ENCODE measurements around the gene XPO1.
"Not testable (repeated sequence)": the region's sequence is repeated elsewhere in the genome, so short reads cannot be mapped to it uniquely, and the experiment has no call there.

Gene XPO1

GRCh38 chr2:61538200-61538919, at the start of gene XPO1:
Gene XPO1, minus strand, starts transcription at chr2:61538356. Its CDS starts 4,459 bp downstream, at chr2:61533897.
- in situ Hi-C loops (cut with MboI; ENCODE audit: low sequenced_read_pairs): no loop called here

DNA sequence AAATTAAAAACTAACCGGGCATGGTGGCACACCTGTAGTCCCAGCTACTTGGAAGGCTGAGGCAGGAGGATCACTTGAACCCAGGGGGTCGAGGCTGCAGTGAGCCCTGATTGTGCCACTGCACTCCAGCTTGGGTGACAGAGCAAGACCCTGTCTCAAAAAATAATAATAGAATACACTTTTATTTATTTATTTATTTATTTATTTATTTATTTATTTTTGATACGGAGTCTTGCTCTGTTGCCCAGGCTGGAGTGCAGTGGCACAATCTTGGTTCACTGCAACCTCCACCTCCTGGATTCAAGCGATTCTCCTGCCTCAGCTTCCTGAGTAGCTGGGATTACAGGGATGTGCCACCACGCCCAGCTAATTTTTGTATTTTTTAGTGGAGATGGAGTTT, 48.8 kb upstream of the XPO1 start:
- in situ Hi-C loops (cut with MboI; ENCODE audit: low sequenced_read_pairs): not testable (repeated sequence)

DNA sequence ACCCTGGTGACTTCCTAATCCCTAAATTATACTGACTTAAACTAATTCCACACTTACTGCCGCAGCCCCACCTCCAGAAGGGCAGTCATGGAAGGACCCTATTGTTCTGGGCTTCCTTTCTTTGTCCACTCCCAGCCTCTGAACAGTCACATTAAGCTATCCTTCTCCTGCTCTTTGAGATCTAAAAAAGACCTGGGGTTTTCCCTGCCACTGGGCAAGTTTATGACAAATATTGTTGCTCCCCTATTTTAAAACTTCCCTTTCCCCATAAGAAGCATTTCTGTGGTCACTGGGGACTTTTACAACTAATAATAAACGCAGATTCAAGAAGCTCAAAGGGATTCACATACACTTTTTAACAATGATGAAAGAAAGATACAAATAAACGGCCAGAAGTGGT, 47.2 kb upstream of the XPO1 start:
- in situ Hi-C loops (cut with MboI; ENCODE audit: low sequenced_read_pairs): no loop called here

- in situ Hi-C loops (cut with MboI; ENCODE audit: low sequenced_read_pairs): not testable (repeated sequence)
Observed at GRCh38 chr2:61584368-61584767, 46.2 kb upstream of the XPO1 start.

- in situ Hi-C loops (cut with MboI; ENCODE audit: low sequenced_read_pairs): no loop called here
Observed at GRCh38 chr2:61582165-61582564, 44.0 kb upstream of the XPO1 start.

DNA sequence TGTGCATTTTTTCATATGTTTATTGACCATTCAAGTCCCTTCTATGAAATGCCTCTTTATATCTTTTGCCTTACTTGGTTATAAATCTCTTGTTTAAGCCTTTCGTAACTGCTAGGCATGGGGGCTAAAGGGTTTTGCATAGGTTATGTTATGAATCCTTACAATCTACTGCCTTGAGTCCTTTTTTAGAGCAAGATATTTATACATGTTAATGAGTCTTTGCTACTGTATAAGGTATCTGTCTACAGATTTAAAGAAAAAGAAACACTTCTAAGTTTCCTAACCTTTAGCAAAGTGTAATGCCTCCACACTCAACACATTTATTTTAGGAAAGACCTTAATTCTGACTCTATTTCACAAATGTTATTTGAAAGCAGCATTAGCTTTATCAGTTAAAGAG, 43.6 kb upstream of the XPO1 start:
- in situ Hi-C loops (cut with MboI; ENCODE audit: low sequenced_read_pairs): no loop called here

- in situ Hi-C loops (cut with MboI; ENCODE audit: low sequenced_read_pairs): no loop called here
Observed at GRCh38 chr2:61575447-61575859, 37.3 kb upstream of the XPO1 start.

DNA sequence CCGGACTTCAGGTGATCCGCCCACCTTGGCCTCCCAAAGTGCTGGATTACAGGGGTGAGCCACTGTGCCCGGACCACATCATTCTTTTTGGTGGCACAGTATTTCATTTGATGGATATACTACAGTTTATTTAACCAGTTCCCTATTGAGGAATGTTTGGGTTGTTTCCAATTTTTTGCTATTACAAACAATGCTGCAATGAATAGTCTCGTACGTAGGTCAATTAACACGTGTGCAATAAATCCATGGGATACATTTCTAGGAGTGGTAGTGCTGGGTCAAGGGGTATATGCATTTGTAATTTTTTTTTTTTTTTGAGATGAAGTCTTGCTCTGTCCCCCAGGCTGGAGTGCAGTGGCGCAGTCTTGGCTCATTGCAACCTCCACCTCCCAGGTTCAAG, 28.4 kb upstream of the XPO1 start:
- in situ Hi-C loops (cut with MboI; ENCODE audit: low sequenced_read_pairs): no loop called here

DNA sequence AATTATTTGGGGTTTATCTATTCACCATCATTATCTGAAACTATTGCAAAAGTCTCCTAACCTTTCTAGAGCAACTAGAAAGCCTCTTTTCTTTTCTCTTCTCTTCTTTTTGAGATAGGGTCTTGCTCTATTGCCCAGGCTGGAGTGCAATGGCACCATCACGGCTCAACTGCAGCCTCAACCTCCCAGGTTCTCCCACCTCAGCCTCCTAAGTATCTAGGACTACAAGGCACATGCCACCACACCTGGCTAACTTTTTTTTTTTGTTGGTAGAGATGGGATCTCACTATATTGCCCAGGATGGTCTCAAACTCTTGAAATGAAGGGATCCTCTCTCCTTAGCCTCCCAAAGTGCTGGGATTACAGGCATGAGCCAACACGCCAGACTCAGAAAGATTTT, 24.5 kb upstream of the XPO1 start:
- in situ Hi-C loops (cut with MboI; ENCODE audit: low sequenced_read_pairs): no loop called here

GRCh38 chr2:61558160-61558559, 20.0 kb upstream of the XPO1 start:
- in situ Hi-C loops (cut with MboI; ENCODE audit: low sequenced_read_pairs): no loop called here

DNA sequence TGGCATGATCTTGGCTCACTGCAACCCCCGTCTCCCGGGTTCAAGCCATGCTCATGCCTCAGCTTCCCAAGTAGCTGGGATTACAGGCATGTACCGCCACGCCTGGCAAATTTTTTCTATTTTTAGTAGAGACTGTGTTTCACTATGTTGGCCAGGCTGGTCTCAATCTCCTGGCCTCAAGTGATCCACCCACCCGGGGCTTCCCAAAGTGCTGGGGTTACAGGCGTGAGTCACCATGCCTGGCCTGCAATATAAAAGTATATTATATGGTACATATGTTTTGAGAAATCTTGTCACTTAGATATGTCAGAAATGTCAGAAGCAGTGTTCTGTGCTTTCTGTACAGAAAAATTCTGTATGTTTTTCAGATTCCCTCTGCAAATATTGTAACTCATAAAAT, 19.2 kb upstream of the XPO1 start:
- in situ Hi-C loops (cut with MboI; ENCODE audit: low sequenced_read_pairs): no loop called here

GRCh38 chr2:61554604-61555003, 16.4 kb upstream of the XPO1 start:
- in situ Hi-C loops (cut with MboI; ENCODE audit: low sequenced_read_pairs): no loop called here

- in situ Hi-C loops (cut with MboI; ENCODE audit: low sequenced_read_pairs): no loop called here
Observed at GRCh38 chr2:61550375-61551209, 12.4 kb upstream of the XPO1 start.

GRCh38 chr2:61549546-61549945, 11.4 kb upstream of the XPO1 start:
- in situ Hi-C loops (cut with MboI; ENCODE audit: low sequenced_read_pairs): no loop called here

- in situ Hi-C loops (cut with MboI; ENCODE audit: low sequenced_read_pairs): no loop called here
Observed at GRCh38 chr2:61543062-61543461, 4.9 kb upstream of the XPO1 start.

- in situ Hi-C loops (cut with MboI; ENCODE audit: low sequenced_read_pairs): not testable (repeated sequence)
Observed at GRCh38 chr2:61540167-61540566, 2.0 kb upstream of the XPO1 start.

DNA sequence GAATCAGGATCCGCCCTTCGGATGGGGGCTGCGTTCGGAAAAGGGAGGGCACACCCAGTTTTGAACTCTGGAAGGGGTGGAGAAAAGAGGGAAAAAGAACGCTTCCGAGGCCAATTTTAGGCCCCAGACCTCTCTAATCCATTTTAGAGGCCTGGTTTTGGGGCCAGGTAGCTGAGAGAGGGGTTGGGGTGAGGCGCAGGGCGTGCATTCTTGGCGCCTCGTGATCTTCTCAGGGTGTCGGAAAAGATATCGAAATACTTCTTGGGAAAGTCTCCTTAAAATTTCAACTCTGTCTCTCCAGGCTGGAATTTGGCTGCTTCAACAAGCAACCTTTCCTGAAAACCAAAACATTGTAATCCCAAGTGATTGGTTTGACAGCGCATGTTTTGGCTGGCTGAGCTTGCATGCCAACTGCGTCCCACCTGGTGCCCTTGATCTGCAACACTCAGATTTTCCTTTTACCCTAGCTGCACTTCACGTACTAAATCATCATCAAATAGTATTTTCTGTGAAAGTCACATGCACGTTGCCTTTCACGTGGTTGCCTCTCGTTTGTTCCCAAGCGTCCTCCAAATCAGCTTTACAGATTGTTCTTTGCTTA, 864 bp upstream of the XPO1 start:
- in situ Hi-C loops (cut with MboI; ENCODE audit: low sequenced_read_pairs): no loop called here

GRCh38 chr2:61537950-61538199, 281 bp downstream of the XPO1 start:
- in situ Hi-C loops (cut with MboI; ENCODE audit: low sequenced_read_pairs): no loop called here

DNA sequence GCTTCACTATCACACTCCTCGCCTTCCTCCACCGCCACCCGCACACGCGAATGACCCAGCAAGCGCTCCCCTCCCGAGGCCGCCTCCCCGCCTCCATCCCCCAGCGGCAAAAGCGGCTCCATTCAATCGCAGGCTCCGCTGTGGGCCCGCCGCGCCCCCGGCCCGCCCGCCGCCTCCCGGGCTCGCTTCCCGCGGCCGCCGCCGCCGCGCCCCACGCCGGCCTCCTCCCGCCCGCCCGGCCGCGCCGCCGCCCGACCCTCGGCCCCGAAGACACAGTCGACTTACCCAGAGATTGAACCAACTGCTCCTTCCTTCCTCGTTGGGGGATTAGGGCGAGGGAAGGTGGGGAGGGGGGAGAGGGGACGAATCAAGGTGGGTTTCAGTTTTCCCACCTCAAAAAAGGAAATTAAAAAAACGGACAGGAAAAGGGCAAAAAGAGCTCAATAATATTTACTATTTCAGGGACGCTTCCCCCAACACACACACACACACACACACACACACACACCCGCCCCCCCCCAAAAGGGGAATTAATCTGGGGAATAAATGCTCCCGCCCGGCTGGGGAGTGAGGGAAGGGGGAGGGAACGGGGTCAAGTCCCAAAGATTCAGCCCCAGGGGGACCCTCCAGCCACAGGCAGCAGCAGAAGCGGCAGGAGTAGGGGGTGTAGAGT, 743 bp downstream of the XPO1 start:
- in situ Hi-C loops (cut with MboI; ENCODE audit: low sequenced_read_pairs): no loop called here

DNA sequence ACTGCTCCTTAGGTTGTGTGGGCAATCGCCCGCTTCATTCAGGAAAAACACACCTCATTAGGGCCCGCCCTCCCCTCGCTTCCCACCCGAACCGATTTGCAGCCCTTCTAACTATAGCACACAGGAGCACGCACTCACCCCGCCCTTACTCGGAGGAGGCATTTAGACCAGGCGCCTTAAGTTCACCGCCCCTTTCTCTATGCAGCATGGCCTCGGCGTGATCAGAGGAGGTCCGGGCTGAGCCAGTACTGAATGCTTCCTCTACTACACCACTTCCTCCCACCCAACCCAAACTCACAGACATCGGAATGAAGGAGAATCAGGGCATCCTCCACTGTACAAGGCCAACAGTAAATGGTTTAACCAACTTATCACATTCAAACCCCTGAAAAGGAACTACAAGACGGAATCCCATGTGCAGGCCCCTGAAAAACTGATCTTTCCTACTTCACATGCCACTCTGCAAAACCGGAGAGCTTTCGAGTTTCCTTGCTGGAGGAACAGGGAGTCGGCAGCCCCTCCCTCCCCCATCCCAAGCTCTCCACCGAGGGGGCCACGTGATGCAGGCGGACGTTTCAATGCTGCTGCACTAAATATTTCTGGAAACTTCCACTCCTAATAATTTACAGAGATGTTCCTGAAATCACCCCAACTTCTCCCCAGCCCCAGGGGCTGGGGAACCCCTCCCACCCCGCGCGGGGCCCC, 1.4 kb downstream of the XPO1 start:
- in situ Hi-C loops (cut with MboI; ENCODE audit: low sequenced_read_pairs): no loop called here

GRCh38 chr2:61536180-61536571, 2.0 kb downstream of the XPO1 start:
- in situ Hi-C loops (cut with MboI; ENCODE audit: low sequenced_read_pairs): no loop called here

Data from HL-60/S4 (cell line).